Measurements from ENCODE around the gene JMJD8. TPM values are rescaled to one million over a fixed set of nuclear protein-coding genes. Genes with fewer than 3 reads are reported as not detected.
A peak's percentile ranks its signal among the peaks of the same experiment; 100 is the strongest.

JMJD8 gene
- total RNA-seq, 2 donors from 2014 or later, result 48.8 to 55.6 TPM

- peak; percentile 71 for TF ChIP-seq CTCF (conservative IDR thresholded peaks at IDR 0.05)
- H3K4me3 ChIP-seq (ENCODE audit: low read length), result no peak overlapping the region
- H3K36me3 Mint-ChIP-seq (ENCODE audit: low read depth), result peaks cover 35% of the 10 kb centered on the region
- no peak overlapping the region for H3K27ac Mint-ChIP-seq
- peaks cover 16% of the 10 kb centered on the region for H3K4me1 Mint-ChIP-seq
- no peaks in the 10 kb centered on the region for H3K9me3 Mint-ChIP-seq
- peaks cover 23% of the 10 kb centered on the region for H3K4me1 ChIP-seq (ENCODE audit: control insufficient read depth, insufficient read depth, low read length)
- peak; percentile 84 for DNase-seq
- H3K36me3 ChIP-seq (ENCODE audit: control insufficient read depth, insufficient read depth, low read length), result peaks cover 36% of the 10 kb centered on the region
- H3K9ac ChIP-seq (ENCODE audit: extremely low read depth, low read length, poor library complexity, severe bottlenecking), result no peak overlapping the region
- WGBS, 2 experiments (ENCODE audit: insufficient coverage in 1 of 2, insufficient read length in 1 of 2), result 85 to 86% methylated on average over 9 to 10 of the region's 10 CpGs
- H3K27me3 Mint-ChIP-seq (ENCODE audit: insufficient read depth), result peaks cover 4% of the 10 kb centered on the region
- H3K27ac ChIP-seq (ENCODE audit: low read depth, low read length), result no peak overlapping the region
- H3K4me3 Mint-ChIP-seq, result peak overlapping the region; percentile 24
- no peaks in the 10 kb centered on the region for H3K9me3 ChIP-seq (ENCODE audit: control insufficient read depth, low read length)
- H3K27me3 ChIP-seq (ENCODE audit: control insufficient read depth, insufficient read depth, low read length, poor library complexity, severe bottlenecking), result peaks cover 4% of the 10 kb centered on the region
Observed at GRCh38 chr16:685967-686366, 1.8 kb upstream of the JMJD8 start.

- Mint-ChIP-seq H3K9me3 (no peaks in the 10 kb centered on the region), H3K27ac (no peak overlapping the region), H3K36me3 (ENCODE audit: low read depth) (peaks cover 36% of the 10 kb centered on the region), H3K4me1 (peaks cover 17% of the 10 kb centered on the region), H3K27me3 (ENCODE audit: insufficient read depth) (no peaks in the 10 kb centered on the region), H3K4me3 (no peak overlapping the region)
- Histone ChIP-seq H3K4me1 (ENCODE audit: control insufficient read depth, insufficient read depth, low read length) (peaks cover 23% of the 10 kb centered on the region), H3K9ac (ENCODE audit: extremely low read depth, low read length, poor library complexity, severe bottlenecking) (no peak overlapping the region), H3K27me3 (ENCODE audit: control insufficient read depth, insufficient read depth, low read length, poor library complexity, severe bottlenecking) (no peaks in the 10 kb centered on the region), H3K27ac (ENCODE audit: low read depth, low read length) (no peak overlapping the region), H3K9me3 (ENCODE audit: control insufficient read depth, low read length) (no peaks in the 10 kb centered on the region), H3K4me3 (ENCODE audit: low read length) (no peak overlapping the region), H3K36me3 (ENCODE audit: control insufficient read depth, insufficient read depth, low read length) (peaks cover 36% of the 10 kb centered on the region)
- WGBS, 2 experiments (ENCODE audit: insufficient coverage in 1 of 2, insufficient read length in 1 of 2), result 96% methylated on average over 56 to 61 of the region's 61 CpGs
- TF ChIP-seq CTCF (conservative IDR thresholded peaks at IDR 0.05), result no peak
- DNase-seq, result no peak
Observed at GRCh38 chr16:684961-685696, 995 bp upstream of the JMJD8 start.

- peak; percentile 63 for DNase-seq
- H3K27ac ChIP-seq (ENCODE audit: low read depth, low read length), result no peak overlapping the region
- Mint-ChIP-seq H3K4me3 (peak overlapping the region; percentile 73), H3K9me3 (no peaks in the 10 kb centered on the region), H3K4me1 (peaks cover 17% of the 10 kb centered on the region), H3K36me3 (ENCODE audit: low read depth) (peaks cover 36% of the 10 kb centered on the region), H3K27me3 (ENCODE audit: insufficient read depth) (no peaks in the 10 kb centered on the region), H3K27ac (peak overlapping the region; percentile 84)
- WGBS, 2 experiments (ENCODE audit: insufficient coverage in 1 of 2, insufficient read length in 1 of 2), result 17 to 18% methylated on average over 44 to 57 of the region's 57 CpGs
- no peaks in the 10 kb centered on the region for H3K27me3 ChIP-seq (ENCODE audit: control insufficient read depth, insufficient read depth, low read length, poor library complexity, severe bottlenecking)
- TF ChIP-seq CTCF (conservative IDR thresholded peaks at IDR 0.05), result no peak
- peak overlapping the region; percentile 55 for H3K9ac ChIP-seq (ENCODE audit: extremely low read depth, low read length, poor library complexity, severe bottlenecking)
- H3K4me1 ChIP-seq (ENCODE audit: control insufficient read depth, insufficient read depth, low read length), result peaks cover 18% of the 10 kb centered on the region
- peak overlapping the region; percentile 76 for H3K4me3 ChIP-seq (ENCODE audit: low read length)
- peaks cover 36% of the 10 kb centered on the region for H3K36me3 ChIP-seq (ENCODE audit: control insufficient read depth, insufficient read depth, low read length)
- H3K9me3 ChIP-seq (ENCODE audit: control insufficient read depth, low read length), result no peaks in the 10 kb centered on the region
Observed at GRCh38 chr16:683396-684070, 601 bp downstream of the JMJD8 start.
